GM19035 (cell line): Measurements from ENCODE around the gene VGLL2.

Experiments used
- ATAC-seq: cut with Tn5 transposase; IDR thresholded peaks from one replicate; pipeline ENCODE4 v1.9.1; 2021; ENCODE audit not compliant: unreplicated experiment

The VGLL2 gene

GRCh38 chr6:117311726-117312125 is 46.4 kb downstream of the VGLL2 start:
- no peak for ATAC-seq

DNA sequence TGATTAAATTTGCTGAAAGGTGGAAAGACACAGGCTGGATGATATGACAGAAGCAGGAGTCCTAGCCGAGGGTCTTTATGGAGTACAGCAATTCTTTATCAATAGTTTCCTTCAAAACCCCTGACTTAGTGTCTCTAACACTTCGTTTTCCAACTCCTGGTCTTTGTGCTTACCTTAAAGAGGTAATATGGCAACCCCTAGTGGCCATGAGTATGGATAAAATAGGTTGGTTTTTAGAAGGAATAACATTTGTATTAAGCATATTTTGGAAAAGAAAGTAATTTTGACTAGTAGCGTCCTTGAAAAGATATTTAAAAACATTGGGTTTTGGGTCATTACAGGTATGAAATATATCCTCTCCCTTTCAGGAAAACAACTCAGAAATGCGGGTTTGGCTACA is 51.9 kb downstream of the VGLL2 start:
- ATAC-seq, result no peak
